CD4-positive, CD25-positive, alpha-beta regulatory T cell (primary cell): ENCODE data around the gene ANKRD24. TPM values are rescaled to one million over a fixed set of nuclear protein-coding genes. Genes with fewer than 3 reads are reported as not detected.

Experiments
- ATAC-seq, 2 donors: fragments of 150-1000 bp; cut with Tn5 transposase; one replicate each; pipeline ENCODE4 v1.10.0; 2021; ENCODE audit warnings: low read depth in 2 of 2, moderate number of reproducible peaks in 2 of 2, moderate library complexity in 1 of 2
- DNase-seq, 3 donors: peaks; one replicate each; pipeline versions ENCODE4 v3.0.0 to v3.0.0-alpha.2; 2012 to 2022; ENCODE audit warnings: mixed read lengths in 1 of 3
- H3K27ac ChIP-seq: one replicate; pipeline ENCODE4 v1.7.0; 2013; ENCODE audit warnings: mild to moderate bottlenecking, low read length; ENCODE audit not compliant: insufficient read depth, poor library complexity, severe bottlenecking
- H3K27me3 ChIP-seq: one replicate; pipeline ENCODE4 v1.7.0; 2013; ENCODE audit warnings: low read length; ENCODE audit not compliant: control insufficient read depth, insufficient read depth
- H3K36me3 ChIP-seq: one replicate; pipeline ENCODE4 v1.7.0; 2013; ENCODE audit warnings: mild to moderate bottlenecking, low read length, moderate library complexity; ENCODE audit not compliant: control insufficient read depth, insufficient read depth
- H3K4me1 ChIP-seq: 2 replicates; pipeline ENCODE4 v1.7.0; 2013; ENCODE audit warnings: mild to moderate bottlenecking, low read length; ENCODE audit not compliant: insufficient read depth, control insufficient read depth, poor library complexity, severe bottlenecking
- H3K4me3 ChIP-seq: one replicate; pipeline ENCODE4 v1.7.0; 2013; ENCODE audit warnings: low read depth, mild to moderate bottlenecking, low read length, moderate library complexity
- H3K9me3 ChIP-seq, 2 experiments: 1 replicate in 1 of 2; 2 replicates in 1 of 2; pipeline ENCODE4 v1.7.0; 2013; ENCODE audit warnings: low read length in 2 of 2, mild to moderate bottlenecking in 1 of 2, moderate library complexity in 1 of 2; ENCODE audit not compliant: control insufficient read depth in 2 of 2
- H3K27ac Mint-ChIP-seq, 3 donors: one replicate each; pipeline ENCODE4 v1.8.0; 2020 to 2022; ENCODE audit warnings: mild to moderate bottlenecking in 3 of 3, mixed read lengths in 3 of 3, moderate library complexity in 2 of 3
- H3K27me3 Mint-ChIP-seq: one replicate; pipeline ENCODE4 v1.8.0; 2022; ENCODE audit warnings: mild to moderate bottlenecking, mixed read lengths
- H3K36me3 Mint-ChIP-seq: one replicate; pipeline ENCODE4 v1.8.0; 2020; ENCODE audit warnings: mixed read lengths
- H3K4me1 Mint-ChIP-seq, 4 donors: one replicate each; pipeline ENCODE4 v1.8.0; 2020 to 2022; ENCODE audit warnings: mixed read lengths in 4 of 4, mild to moderate bottlenecking in 1 of 4
- H3K4me3 Mint-ChIP-seq, 4 donors: one replicate each; pipeline ENCODE4 v1.8.0; 2020 to 2022; ENCODE audit warnings: mild to moderate bottlenecking in 4 of 4, mixed read lengths in 4 of 4, moderate library complexity in 3 of 4
- H3K9me3 Mint-ChIP-seq, 7 donors: one replicate each; pipeline ENCODE4 v1.8.0; 2020 to 2022; ENCODE audit warnings: mixed read lengths in 7 of 7, mild to moderate bottlenecking in 3 of 7, moderate library complexity in 2 of 7
- polyA plus RNA-seq, 4 donors: library from polyadenylated mRNA; unstranded; fragments of 300-500 nt; fragmentation: Illumina TruSeq; gene quantifications; one replicate each; pipeline ENCODE4 v1.2.3, GENCODE V29; 2021
- total RNA-seq: library from RNA; stranded (reverse); gene quantifications from one replicate; pipeline ENCODE4 v1.2.3, GENCODE V29; 2022

ANKRD24 gene
- total and polyA plus RNA-seq, 5 donors from 2014 or later, result 0.12 to 1.5 (median 0.40) TPM; not detected in 1

DNA sequence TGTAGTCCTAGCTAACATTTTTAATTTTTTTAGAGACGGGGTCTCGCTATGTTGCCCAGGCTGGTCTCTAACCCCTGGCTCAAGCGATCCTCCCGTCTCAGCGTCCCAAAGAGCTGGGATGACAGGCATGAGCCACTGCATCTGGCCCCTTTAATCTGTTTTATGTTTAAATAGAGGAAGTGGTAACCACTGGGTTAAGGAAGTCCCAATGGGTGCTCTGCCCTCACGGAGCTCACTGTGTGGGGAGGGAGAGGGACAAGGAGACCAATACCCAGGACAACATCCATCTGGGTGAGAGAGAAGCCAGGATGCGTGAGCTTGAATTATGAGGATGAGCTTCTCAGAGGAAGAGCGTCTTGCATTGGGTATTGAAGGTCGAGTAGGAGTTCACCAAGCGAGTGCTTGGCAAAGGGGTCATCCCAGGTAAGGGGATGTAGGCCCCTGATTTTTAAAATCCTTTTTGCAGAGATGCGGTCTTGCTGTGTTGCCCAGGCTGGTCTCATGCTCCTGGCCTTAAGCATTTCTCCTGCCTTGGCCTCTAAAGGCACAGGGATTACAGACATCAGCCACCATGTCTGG lies 78.2 kb downstream of the ANKRD24 start:
- no peak for ATAC-seq
- no peak overlapping the region for H3K4me3 ChIP-seq
- Mint-ChIP-seq H3K4me1 (peaks cover 0 to 10% (median 0%) of the 10 kb centered on the region in 4 donors), H3K27ac (peak overlapping the region in 1 of 3 donors; percentile 35), H3K36me3 (peaks cover 20% of the 10 kb centered on the region), H3K9me3 (no peaks in the 10 kb centered on the region), H3K27me3 (no peaks in the 10 kb centered on the region), H3K4me3 (peak overlapping the region in 2 of 4 donors; percentile 38 to 54)
- no peaks in the 10 kb centered on the region for H3K4me1 ChIP-seq
- no peak overlapping the region for H3K27ac ChIP-seq
- peaks cover 5 to 7% of the 10 kb centered on the region in 2 experiments for H3K9me3 ChIP-seq
- H3K27me3 ChIP-seq, result no peaks in the 10 kb centered on the region
- DNase-seq, result no peak
- H3K36me3 ChIP-seq, result peaks cover 73% of the 10 kb centered on the region

DNA sequence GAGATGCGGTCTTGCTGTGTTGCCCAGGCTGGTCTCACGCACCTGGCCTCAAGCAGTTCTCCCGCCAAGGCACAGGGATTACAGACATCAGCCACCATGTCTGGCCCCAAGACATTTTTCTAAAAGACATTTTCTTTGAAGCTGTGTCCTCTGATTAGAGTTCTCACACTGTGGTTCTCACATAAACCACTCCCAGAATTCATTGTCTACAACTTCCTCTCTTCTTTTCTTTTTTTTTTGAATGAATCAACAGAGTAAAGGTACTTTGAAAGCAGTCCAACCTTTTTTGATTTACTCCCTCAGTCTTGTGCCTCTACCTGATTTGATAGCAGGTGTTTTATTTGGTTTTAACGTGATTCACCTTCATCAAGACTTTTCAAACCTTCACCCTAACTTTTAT lies 82.3 kb downstream of the ANKRD24 start:
- no peak overlapping the region for H3K4me3 ChIP-seq
- ATAC-seq, result no peak
- Mint-ChIP-seq H3K27me3 (no peaks in the 10 kb centered on the region), H3K9me3 (no peaks in the 10 kb centered on the region), H3K27ac (peak overlapping the region; percentile 13 to 62 (median 24)), H3K4me3 (peak overlapping the region in 2 of 4 donors; percentile 7 to 43), H3K36me3 (peaks cover 18% of the 10 kb centered on the region), H3K4me1 (peaks cover 0 to 16% (median 0%) of the 10 kb centered on the region in 4 donors)
- no peaks in the 10 kb centered on the region for H3K27me3 ChIP-seq
- H3K36me3 ChIP-seq, result peaks cover 66% of the 10 kb centered on the region
- no peak for DNase-seq
- no peaks in the 10 kb centered on the region for H3K4me1 ChIP-seq
- H3K27ac ChIP-seq, result no peak overlapping the region
- H3K9me3 ChIP-seq, result no peaks in the 10 kb centered on the region

DNA sequence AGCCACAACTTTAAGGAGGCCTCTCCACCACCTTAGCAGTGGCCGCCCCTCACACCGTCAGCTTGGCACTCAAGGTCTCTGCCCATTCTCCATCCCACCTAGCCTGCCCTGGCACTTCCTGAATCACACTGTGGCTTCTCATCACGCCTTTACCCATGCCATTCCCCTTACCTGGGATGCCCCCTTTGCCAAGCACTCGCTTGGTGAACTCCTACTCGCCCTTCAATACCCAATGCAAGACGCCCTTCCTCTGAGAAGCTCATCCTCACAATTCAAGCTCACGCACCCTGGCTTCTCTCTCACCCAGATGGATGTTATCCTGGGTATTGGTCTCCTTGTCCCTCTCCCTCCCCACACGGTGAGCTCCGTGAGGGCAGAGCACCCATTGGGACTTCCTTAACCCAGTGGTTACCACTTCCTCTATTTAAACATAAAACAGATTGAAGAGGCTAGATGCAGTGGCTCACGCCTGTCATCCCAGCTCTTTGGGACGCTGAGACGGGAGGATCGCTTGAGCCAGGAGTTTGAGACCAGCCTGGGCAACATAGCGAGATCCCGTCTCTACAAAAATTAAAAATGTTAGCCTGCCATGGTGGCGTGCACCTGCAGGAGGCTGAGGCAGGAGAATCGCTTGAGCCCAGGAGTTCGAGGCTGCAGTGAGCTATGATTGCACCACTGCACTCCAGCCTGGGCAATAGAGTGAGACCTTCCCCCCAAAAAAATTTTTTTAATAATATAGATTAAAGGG lies 83.9 kb downstream of the ANKRD24 start:
- Mint-ChIP-seq H3K36me3 (peaks cover 14% of the 10 kb centered on the region), H3K27ac (no peak overlapping the region), H3K4me1 (peaks cover 0 to 16% (median 0%) of the 10 kb centered on the region in 4 donors), H3K4me3 (no peak overlapping the region), H3K9me3 (no peaks in the 10 kb centered on the region), H3K27me3 (no peaks in the 10 kb centered on the region)
- Histone ChIP-seq H3K36me3 (peaks cover 60% of the 10 kb centered on the region), H3K27me3 (no peaks in the 10 kb centered on the region), H3K4me1 (no peaks in the 10 kb centered on the region), H3K9me3 (no peaks in the 10 kb centered on the region), H3K27ac (no peak overlapping the region), H3K4me3 (no peak overlapping the region)
- ATAC-seq (no peak), DNase-seq (no peak)

DNA sequence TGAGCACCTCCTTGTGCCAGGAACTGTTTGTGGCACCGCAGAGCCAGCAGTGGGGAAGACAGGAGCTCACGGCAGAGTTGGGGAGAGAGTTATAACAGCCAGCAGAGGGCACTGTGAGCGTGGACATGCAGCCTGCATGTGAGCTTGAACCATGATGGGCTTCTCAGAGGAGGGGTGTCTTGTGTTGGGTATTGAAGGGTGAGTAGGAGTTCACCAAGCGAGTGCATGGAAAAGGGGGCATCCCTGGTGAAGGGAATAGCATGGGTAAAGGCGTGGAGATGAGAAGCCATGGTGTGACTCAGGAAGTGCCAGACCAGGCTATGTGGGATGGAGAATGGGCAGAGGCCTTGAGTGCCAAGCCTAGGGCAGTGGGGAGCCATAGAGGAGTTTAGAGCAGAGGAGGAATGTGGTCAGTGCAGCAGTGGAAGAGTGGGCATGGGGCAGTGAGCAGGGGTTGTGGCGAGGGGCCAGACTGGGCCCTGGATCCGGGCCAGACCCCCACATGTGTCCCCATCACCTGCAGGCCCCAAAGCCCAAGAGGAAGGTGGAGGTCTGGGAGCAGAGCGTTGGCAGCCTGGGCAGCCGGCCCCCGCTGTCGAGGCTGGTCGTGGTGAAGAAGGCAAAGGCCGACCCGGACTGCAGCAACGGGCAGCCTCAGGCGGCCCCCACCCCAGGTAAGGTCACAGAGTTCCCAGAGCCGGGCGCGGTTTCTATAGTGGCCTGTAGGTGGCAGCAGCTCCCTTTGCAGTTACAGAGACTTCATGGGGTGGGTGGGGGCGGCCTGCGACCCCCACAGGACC lies 84.8 kb downstream of the ANKRD24 start:
- Histone ChIP-seq H3K9me3 (no peaks in the 10 kb centered on the region), H3K27ac (no peak overlapping the region), H3K4me1 (no peaks in the 10 kb centered on the region), H3K27me3 (no peaks in the 10 kb centered on the region), H3K4me3 (no peak overlapping the region), H3K36me3 (peaks cover 61% of the 10 kb centered on the region)
- peak; percentile 43 to 79 (median 55) for DNase-seq
- peak; percentile 52 to 64 for ATAC-seq
- H3K36me3 Mint-ChIP-seq, result peaks cover 17% of the 10 kb centered on the region
- H3K27ac Mint-ChIP-seq, result peak overlapping the region in 2 of 3 donors; percentile 76 to 94
- no peaks in the 10 kb centered on the region for H3K9me3 Mint-ChIP-seq
- H3K4me3 Mint-ChIP-seq, result no peak overlapping the region
- H3K27me3 Mint-ChIP-seq, result no peaks in the 10 kb centered on the region
- H3K4me1 Mint-ChIP-seq, result peaks cover 0 to 16% (median 0%) of the 10 kb centered on the region in 4 donors

DNA sequence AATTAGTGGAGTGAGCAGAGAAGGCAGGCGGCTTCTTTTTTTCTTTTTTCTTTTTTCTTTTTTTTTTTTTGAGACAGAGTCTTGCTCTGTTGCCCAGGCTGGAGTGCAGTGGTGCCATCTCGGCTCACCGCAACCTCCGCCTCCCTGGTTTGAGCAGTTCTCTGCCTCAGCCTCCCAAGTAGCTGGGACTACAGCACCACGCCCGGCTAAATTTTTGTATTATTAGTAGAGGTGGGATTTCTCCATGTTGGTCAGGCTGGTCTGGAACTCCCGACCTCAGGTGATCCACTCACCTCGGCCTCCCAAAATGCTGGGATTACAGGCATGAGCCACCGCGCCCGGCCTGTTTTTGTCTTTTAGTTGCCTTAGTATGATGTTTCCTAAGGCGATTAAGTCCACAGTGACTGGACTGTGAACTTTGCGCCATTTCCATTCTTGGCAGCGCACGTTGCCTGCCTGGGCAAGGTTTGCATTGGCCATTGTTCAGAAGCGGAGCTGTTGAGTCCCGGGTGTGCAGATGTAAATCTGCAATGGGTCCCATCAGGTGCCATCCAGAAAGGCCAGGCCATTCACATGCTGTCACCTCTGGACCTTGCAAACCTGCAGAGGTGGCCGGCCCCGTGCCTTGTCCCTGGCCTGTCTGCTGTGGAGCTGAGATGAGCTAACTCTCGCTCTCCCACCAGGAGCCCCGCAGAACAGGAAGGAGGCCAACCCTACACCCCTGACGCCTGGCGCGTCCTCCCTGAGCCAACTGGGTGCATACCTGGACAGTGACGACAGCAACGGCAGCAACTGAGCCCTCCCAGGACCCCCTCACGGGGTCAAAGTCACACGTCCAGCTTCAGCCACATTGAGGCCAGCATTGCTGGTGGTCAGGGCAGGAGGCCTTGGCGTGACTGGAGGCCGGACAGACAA lies 85.7 kb downstream of the ANKRD24 start:
- H3K9me3 ChIP-seq, result no peaks in the 10 kb centered on the region
- peaks cover 52% of the 10 kb centered on the region for H3K36me3 ChIP-seq
- DNase-seq (no peak), ATAC-seq (no peak)
- H3K4me3 ChIP-seq, result no peak overlapping the region
- H3K36me3 Mint-ChIP-seq, result peaks cover 17% of the 10 kb centered on the region
- no peak overlapping the region for H3K4me3 Mint-ChIP-seq
- H3K27me3 ChIP-seq, result no peaks in the 10 kb centered on the region
- no peaks in the 10 kb centered on the region for H3K27me3 Mint-ChIP-seq
- peaks cover 0 to 16% (median 0%) of the 10 kb centered on the region in 4 donors for H3K4me1 Mint-ChIP-seq
- no peak overlapping the region for H3K27ac Mint-ChIP-seq
- H3K27ac ChIP-seq, result no peak overlapping the region
- no peaks in the 10 kb centered on the region for H3K4me1 ChIP-seq
- H3K9me3 Mint-ChIP-seq, result no peaks in the 10 kb centered on the region

DNA sequence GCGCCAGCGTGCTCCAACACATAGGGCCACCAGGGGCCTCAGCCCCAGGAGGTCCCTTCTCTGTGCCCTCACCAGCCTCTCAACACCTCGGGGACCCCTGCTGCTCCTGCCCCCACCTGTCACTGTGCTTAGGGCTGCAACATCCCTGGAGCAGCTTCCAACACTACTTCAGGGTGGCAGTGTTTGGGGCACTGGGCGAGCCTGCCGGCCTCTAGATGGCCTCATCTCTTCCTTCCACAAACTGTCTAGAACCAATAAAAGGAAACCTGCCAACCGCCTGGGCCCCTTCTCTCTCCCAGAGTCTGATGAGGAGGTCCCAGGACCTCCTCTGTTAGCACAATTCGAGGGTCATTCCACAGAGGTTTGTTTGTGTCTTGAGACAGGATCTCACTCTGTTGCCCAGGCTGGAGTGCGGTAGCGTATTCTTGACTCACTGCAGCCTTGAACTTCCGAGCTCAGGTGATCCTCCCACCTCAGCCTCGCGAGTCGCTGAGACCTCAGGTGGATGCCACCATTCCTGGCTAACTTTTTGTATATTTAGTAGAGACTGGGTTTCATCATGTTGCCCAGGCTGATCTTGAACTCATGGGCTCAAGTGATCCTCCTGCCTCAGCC lies 86.4 kb downstream of the ANKRD24 start:
- DNase-seq (no peak), ATAC-seq (no peak)
- Histone ChIP-seq H3K27ac (no peak overlapping the region), H3K4me3 (no peak overlapping the region), H3K36me3 (peaks cover 50% of the 10 kb centered on the region), H3K4me1 (no peaks in the 10 kb centered on the region), H3K9me3 (no peaks in the 10 kb centered on the region), H3K27me3 (no peaks in the 10 kb centered on the region)
- H3K9me3 Mint-ChIP-seq, result no peaks in the 10 kb centered on the region
- peak overlapping the region in 1 of 3 donors; percentile 9 for H3K27ac Mint-ChIP-seq
- peaks cover 0 to 16% (median 0%) of the 10 kb centered on the region in 4 donors for H3K4me1 Mint-ChIP-seq
- no peak overlapping the region for H3K4me3 Mint-ChIP-seq
- H3K27me3 Mint-ChIP-seq, result no peaks in the 10 kb centered on the region
- H3K36me3 Mint-ChIP-seq, result peaks cover 17% of the 10 kb centered on the region

DNA sequence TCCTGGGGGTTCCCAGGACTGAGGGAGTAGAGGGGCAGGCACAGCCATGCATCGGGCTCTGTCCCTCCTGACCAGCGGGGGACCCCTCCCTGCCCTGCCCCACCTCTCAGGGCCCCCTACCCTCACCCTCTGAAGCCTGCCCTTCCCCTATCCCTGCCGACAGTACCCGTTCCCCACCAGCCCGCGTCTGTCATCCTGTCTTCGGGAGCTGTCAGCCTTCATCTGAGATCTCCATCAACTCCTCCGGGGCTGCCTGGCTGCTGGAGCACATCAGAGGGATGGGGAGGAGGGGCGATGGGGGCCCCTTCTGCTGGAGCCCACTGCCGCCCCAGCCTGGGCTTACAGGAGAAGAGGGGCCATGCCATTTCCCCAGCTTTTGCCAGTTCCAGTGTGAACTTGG lies 90.4 kb downstream of the ANKRD24 start:
- Mint-ChIP-seq H3K4me3 (no peak overlapping the region), H3K27ac (no peak overlapping the region), H3K9me3 (peaks cover 0 to 2% (median 0%) of the 10 kb centered on the region in 7 donors), H3K27me3 (peaks cover 6% of the 10 kb centered on the region), H3K4me1 (peaks cover 0 to 2% (median 0%) of the 10 kb centered on the region in 4 donors), H3K36me3 (peaks cover 4% of the 10 kb centered on the region)
- Histone ChIP-seq H3K27ac (no peak overlapping the region), H3K9me3 (no peaks in the 10 kb centered on the region), H3K4me1 (no peaks in the 10 kb centered on the region), H3K4me3 (no peak overlapping the region), H3K27me3 (no peaks in the 10 kb centered on the region), H3K36me3 (peaks cover 25% of the 10 kb centered on the region)
- ATAC-seq, result no peak
- no peak for DNase-seq
